ENCODE data around the gene ZG16. TPM values are rescaled to one million over a fixed set of nuclear protein-coding genes. Genes with fewer than 3 reads are reported as not detected.

The ZG16 gene
- polyA plus RNA-seq, 3 donors: not detected

DNA sequence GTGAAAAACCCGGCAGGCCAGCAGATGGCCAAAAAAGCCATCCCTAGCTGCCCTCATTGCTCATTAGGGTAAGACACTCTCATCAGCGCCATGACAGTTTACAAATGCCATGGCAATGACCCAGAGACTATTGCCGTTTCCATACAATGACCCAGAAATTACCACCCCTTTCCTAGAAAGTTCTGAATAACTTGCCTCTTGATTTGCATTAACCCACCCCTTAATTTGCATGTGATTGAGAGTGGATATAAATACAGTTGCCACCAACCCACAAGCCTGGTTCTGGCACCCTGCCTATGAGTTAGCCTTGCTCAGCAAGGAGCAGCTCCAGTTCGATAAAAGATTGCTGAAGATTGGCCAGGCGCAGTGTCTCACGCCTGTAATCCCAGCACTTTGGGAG, 16.2 kb upstream of the ZG16 start:
- no peaks in the 10 kb centered on the region for H3K9me3 ChIP-seq (replicated peaks in 1 of 2; ENCODE audit: control insufficient read depth in 1 of 2, insufficient read depth in 1 of 2, low read length in 2 of 2)
- no peak overlapping the region for H3K9ac ChIP-seq (ENCODE audit: insufficient read depth, low read length, poor library complexity, severe bottlenecking)
- no peak overlapping the region for H2AFZ ChIP-seq (ENCODE audit: insufficient read depth, low read depth, low read length, poor library complexity, severe bottlenecking)
- H3K36me3 ChIP-seq (replicated peaks in 1 of 2; ENCODE audit: control insufficient read depth in 1 of 2, insufficient read depth in 2 of 2, low read length in 2 of 2): no peaks in the 10 kb centered on the region
- 95% methylated on average over 2 of the region's 6 CpGs for WGBS (ENCODE audit: insufficient coverage)
- Mint-ChIP-seq H3K27ac (no peak overlapping the region), H3K4me1 (peaks cover 16% of the 10 kb centered on the region), H3K9me3 (no peaks in the 10 kb centered on the region), H3K27me3 (ENCODE audit: low read depth in 3 of 3) (peaks cover 0 to 8% (median 0%) of the 10 kb centered on the region in 3 donors), H3K4me3 (no peak overlapping the region), H3K36me3 (no peaks in the 10 kb centered on the region)
- TF ChIP-seq, protein P1, sequence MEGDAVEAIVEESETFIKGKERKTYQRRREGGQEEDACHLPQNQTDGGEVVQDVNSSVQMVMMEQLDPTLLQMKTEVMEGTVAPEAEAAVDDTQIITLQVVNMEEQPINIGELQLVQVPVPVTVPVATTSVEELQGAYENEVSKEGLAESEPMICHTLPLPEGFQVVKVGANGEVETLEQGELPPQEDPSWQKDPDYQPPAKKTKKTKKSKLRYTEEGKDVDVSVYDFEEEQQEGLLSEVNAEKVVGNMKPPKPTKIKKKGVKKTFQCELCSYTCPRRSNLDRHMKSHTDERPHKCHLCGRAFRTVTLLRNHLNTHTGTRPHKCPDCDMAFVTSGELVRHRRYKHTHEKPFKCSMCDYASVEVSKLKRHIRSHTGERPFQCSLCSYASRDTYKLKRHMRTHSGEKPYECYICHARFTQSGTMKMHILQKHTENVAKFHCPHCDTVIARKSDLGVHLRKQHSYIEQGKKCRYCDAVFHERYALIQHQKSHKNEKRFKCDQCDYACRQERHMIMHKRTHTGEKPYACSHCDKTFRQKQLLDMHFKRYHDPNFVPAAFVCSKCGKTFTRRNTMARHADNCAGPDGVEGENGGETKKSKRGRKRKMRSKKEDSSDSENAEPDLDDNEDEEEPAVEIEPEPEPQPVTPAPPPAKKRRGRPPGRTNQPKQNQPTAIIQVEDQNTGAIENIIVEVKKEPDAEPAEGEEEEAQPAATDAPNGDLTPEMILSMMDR (IDR thresholded peaks at IDR 0.05): no peak
- intact Hi-C loops (cut with micrococcal nuclease): loop anchor here in 1 of 2 donors (10.0 kb wide), 1 partner anchor 47 kb away; no protein-coding TSS in a partner anchor
- no peak overlapping the region for H3K4me3 ChIP-seq (replicated peaks in 1 of 3; ENCODE audit: low read depth in 2 of 3, low read length in 3 of 3)
- H4K20me1 ChIP-seq (ENCODE audit: insufficient read depth, low read length): no peaks in the 10 kb centered on the region
- H3K79me2 ChIP-seq (ENCODE audit: insufficient read depth, low read length): no peaks in the 10 kb centered on the region
- H3K27me3 ChIP-seq (ENCODE audit: control insufficient read depth in 2 of 2, insufficient read depth in 2 of 2, low read length in 2 of 2): no peaks in the 10 kb centered on the region
- H3K4me2 ChIP-seq (replicated peaks; ENCODE audit: extremely low read depth, low read length, poor library complexity, severe bottlenecking): no peak overlapping the region
- H3K27ac ChIP-seq (ENCODE audit: low read depth in 1 of 2, low read length in 2 of 2): no peak overlapping the region
- H3K4me1 ChIP-seq (ENCODE audit: control insufficient read depth in 1 of 2, insufficient read depth in 2 of 2, low read length in 2 of 2): peaks cover 5 to 9% of the 10 kb centered on the region in 2 donors
- no peak for DNase-seq

DNA sequence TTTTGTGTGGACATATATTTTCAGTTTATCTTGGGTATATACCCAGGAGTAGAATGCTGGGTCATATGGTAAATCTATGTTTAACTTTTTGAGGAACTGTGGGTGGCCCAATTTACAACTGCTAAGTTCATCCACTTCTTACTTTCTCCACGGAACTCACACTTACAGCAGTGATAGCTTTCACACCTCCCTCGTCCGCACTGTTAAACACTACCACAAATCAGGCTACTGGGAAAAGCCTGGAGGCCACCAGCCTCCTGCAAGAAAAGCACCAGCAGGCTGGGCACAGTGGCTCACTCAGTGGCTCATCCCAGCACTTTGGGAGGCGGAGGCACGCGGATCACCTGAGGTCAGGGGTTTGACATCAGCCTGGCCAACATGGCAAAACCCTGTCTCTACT, 14.7 kb upstream of the ZG16 start:
- intact Hi-C loops (cut with micrococcal nuclease): loop anchor here in 1 of 2 donors (10.0 kb wide), 1 partner anchor 49 kb away; no protein-coding TSS in a partner anchor
- Histone ChIP-seq H3K9ac (ENCODE audit: insufficient read depth, low read length, poor library complexity, severe bottlenecking) (no peak overlapping the region), H3K79me2 (ENCODE audit: insufficient read depth, low read length) (no peaks in the 10 kb centered on the region), H2AFZ (ENCODE audit: insufficient read depth, low read depth, low read length, poor library complexity, severe bottlenecking) (no peak overlapping the region), H4K20me1 (ENCODE audit: insufficient read depth, low read length) (no peaks in the 10 kb centered on the region), H3K27me3 (ENCODE audit: control insufficient read depth in 2 of 2, insufficient read depth in 2 of 2, low read length in 2 of 2) (no peaks in the 10 kb centered on the region), H3K4me1 (ENCODE audit: control insufficient read depth in 1 of 2, insufficient read depth in 2 of 2, low read length in 2 of 2) (peaks cover 5% of the 10 kb centered on the region in 2 donors), H3K4me3 (replicated peaks in 1 of 3; ENCODE audit: low read depth in 2 of 3, low read length in 3 of 3) (no peak overlapping the region), H3K27ac (ENCODE audit: low read depth in 1 of 2, low read length in 2 of 2) (no peak overlapping the region), H3K9me3 (replicated peaks in 1 of 2; ENCODE audit: control insufficient read depth in 1 of 2, insufficient read depth in 1 of 2, low read length in 2 of 2) (no peaks in the 10 kb centered on the region), H3K4me2 (replicated peaks; ENCODE audit: extremely low read depth, low read length, poor library complexity, severe bottlenecking) (no peak overlapping the region), H3K36me3 (replicated peaks in 1 of 2; ENCODE audit: control insufficient read depth in 1 of 2, insufficient read depth in 2 of 2, low read length in 2 of 2) (no peaks in the 10 kb centered on the region)
- H3K36me3 Mint-ChIP-seq: no peaks in the 10 kb centered on the region
- 92% methylated on average over 4 of the region's 6 CpGs for WGBS (ENCODE audit: insufficient coverage)
- H3K4me1 Mint-ChIP-seq: peaks cover 9% of the 10 kb centered on the region
- DNase-seq: no peak
- H3K4me3 Mint-ChIP-seq: no peak overlapping the region
- TF ChIP-seq, protein P1 (IDR thresholded peaks at IDR 0.05): no peak
- H3K9me3 Mint-ChIP-seq: no peaks in the 10 kb centered on the region
- H3K27me3 Mint-ChIP-seq (ENCODE audit: low read depth in 3 of 3): peaks cover 0 to 9% (median 0%) of the 10 kb centered on the region in 3 donors
- H3K27ac Mint-ChIP-seq: no peak overlapping the region

Data from CD14-positive monocyte (primary cell).